Thymus (tissue), 11 donors: ENCODE measurements around the gene PDE9A. TPM values are rescaled to one million over a fixed set of nuclear protein-coding genes. Genes with fewer than 3 reads are reported as not detected.

Experiments
- DNase-seq, 9 donors: peaks; one replicate each; pipeline ENCODE4 v3.0.0-alpha.2; 2013; ENCODE audit warnings: low spot score in 9 of 9, low read depth in 6 of 9, missing footprints in 1 of 9
- H3K27ac ChIP-seq, 2 donors: one replicate each; pipeline ENCODE4 v1.5.1; 2013; ENCODE audit warnings: control low read depth in 1 of 2, low read depth in 1 of 2, low read length in 1 of 2, mild to moderate bottlenecking in 1 of 2, moderate library complexity in 1 of 2
- H3K27me3 ChIP-seq, 2 donors: one replicate each; pipeline ENCODE4 v1.5.1; 2013; ENCODE audit warnings: low read length in 1 of 2; ENCODE audit not compliant: control insufficient read depth in 2 of 2, insufficient read depth in 1 of 2
- H3K36me3 ChIP-seq, 2 donors: one replicate each; pipeline ENCODE4 v1.5.1; 2013; ENCODE audit warnings: low read length in 1 of 2, mild to moderate bottlenecking in 1 of 2, moderate library complexity in 1 of 2; ENCODE audit not compliant: control insufficient read depth in 2 of 2, insufficient read depth in 2 of 2
- H3K4me1 ChIP-seq, 2 donors: one replicate each; pipeline ENCODE4 v1.5.1; 2013; ENCODE audit warnings: low read length in 2 of 2; ENCODE audit not compliant: control insufficient read depth in 2 of 2, insufficient read depth in 2 of 2
- H3K4me3 ChIP-seq, 2 donors: one replicate each; pipeline ENCODE4 v1.5.1; 2013; ENCODE audit warnings: low read length in 2 of 2, control low read depth in 1 of 2, mild to moderate bottlenecking in 1 of 2
- H3K9me3 ChIP-seq, 2 donors: one replicate each; pipeline ENCODE4 v1.5.1; 2013; ENCODE audit warnings: low read length in 1 of 2, mild to moderate bottlenecking in 1 of 2; ENCODE audit not compliant: control insufficient read depth in 2 of 2, insufficient read depth in 1 of 2
- WGBS: extraction: QIAGEN DNeasy Blood & Tissue Kit; methylation state at CpG from one replicate; pipeline ENCODE4 v1.1.7; 2013; 5-methylcytosine and 5-hydroxymethylcytosine counted together
- polyA plus RNA-seq: library from polyadenylated mRNA; stranded (reverse); fragments of 200-250 nt; gene quantifications from one replicate; pipeline ENCODE4 v1.2.3, GENCODE V29; 2013
- total RNA-seq: library from RNA; stranded (reverse); fragments of 120-200 nt; gene quantifications from one replicate; pipeline ENCODE4 v1.2.4, GENCODE V29; 2013
- donor health status: healthy.

Gene PDE9A
- total and polyA plus RNA-seq, 2 donors, result 8.2 to 14.5 TPM

- Histone ChIP-seq H3K27me3 (peaks cover 0 to 6% of the 10 kb centered on the region in 2 donors), H3K9me3 (no peaks in the 10 kb centered on the region), H3K4me1 (peaks cover 0 to 15% of the 10 kb centered on the region in 2 donors), H3K27ac (no peak overlapping the region), H3K36me3 (no peaks in the 10 kb centered on the region), H3K4me3 (no peak overlapping the region)
- no peak for DNase-seq
- WGBS, result 88% methylated on average over 10 of the region's 10 CpGs
These were observed 16.7 kb upstream of the PDE9A start for GRCh38 chr21:42636520-42637266.

- 92% methylated on average over 36 of the region's 36 CpGs for WGBS
- Histone ChIP-seq H3K4me3 (no peak overlapping the region), H3K9me3 (no peaks in the 10 kb centered on the region), H3K27ac (no peak overlapping the region), H3K27me3 (peaks cover 0 to 9% of the 10 kb centered on the region in 2 donors), H3K4me1 (peaks cover 0 to 8% of the 10 kb centered on the region in 2 donors), H3K36me3 (no peaks in the 10 kb centered on the region)
- DNase-seq, result no peak
These were observed 16.0 kb upstream of the PDE9A start for GRCh38 chr21:42637267-42638041.

- H3K9me3 ChIP-seq, result no peaks in the 10 kb centered on the region
- H3K4me3 ChIP-seq, result no peak overlapping the region
- H3K36me3 ChIP-seq, result no peaks in the 10 kb centered on the region
- WGBS, result 71% methylated on average over 19 of the region's 19 CpGs
- peaks cover 0 to 9% of the 10 kb centered on the region in 2 donors for H3K27me3 ChIP-seq
- H3K4me1 ChIP-seq, result peaks cover 0 to 8% of the 10 kb centered on the region in 2 donors
- no peak overlapping the region for H3K27ac ChIP-seq
- no peak for DNase-seq
These were observed 15.1 kb upstream of the PDE9A start for GRCh38 chr21:42638266-42638863.

DNA sequence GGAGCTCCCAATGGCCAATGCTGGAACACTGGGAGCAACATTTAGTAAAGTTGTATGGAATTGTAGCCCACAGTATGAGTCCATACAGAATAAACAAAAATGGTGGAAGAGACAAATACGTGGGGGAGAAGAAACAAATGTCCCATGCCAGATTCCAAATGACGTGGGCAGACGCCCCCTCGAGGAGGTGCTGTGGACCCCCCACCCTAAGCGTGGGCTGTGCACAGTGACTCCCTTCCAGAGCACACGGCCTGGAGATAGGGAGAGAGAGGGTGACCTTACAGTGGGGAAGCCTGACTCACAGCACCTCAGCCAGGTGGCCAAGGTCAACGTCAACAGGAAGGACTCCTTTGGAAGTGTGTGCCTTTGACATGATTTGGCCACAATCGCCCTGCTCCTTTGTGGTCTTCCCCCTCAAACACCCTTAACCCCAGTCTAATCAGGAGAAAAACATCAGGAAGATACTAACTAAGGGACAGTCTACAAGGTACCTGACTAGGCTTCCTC, 13.7 kb upstream of the PDE9A start:
- peaks cover 0 to 12% of the 10 kb centered on the region in 2 donors for H3K4me1 ChIP-seq
- WGBS, result 95% methylated on average over 8 of the region's 8 CpGs

DNA sequence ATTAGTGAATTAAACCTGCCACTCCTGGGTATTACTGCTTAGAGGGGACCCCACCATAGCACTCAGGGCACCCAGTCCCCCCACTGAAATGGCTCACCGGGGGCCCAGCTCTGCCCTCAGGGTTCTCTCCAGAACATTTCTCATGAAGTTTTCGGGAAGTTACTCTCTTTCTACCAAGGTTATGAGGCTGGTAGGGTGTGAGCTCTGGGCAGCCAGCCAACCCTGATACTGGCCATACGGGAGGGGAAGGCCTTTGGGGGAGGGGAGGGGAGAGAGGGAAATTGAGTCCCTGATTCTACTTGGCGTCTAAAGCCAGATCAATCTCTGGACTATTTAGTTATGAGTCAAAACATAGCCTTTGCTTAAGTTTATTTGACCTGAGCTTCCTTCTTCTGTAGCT, 12.9 kb upstream of the PDE9A start:
- no peak overlapping the region for H3K27ac ChIP-seq

More for the DNA sequence above, 13.7 kb upstream of the PDE9A start:
- no peak overlapping the region for H3K4me3 ChIP-seq
- no peaks in the 10 kb centered on the region for H3K36me3 ChIP-seq
- H3K27me3 ChIP-seq, result peaks cover 0 to 9% of the 10 kb centered on the region in 2 donors
- no peaks in the 10 kb centered on the region for H3K9me3 ChIP-seq
- no peak for DNase-seq
- H3K27ac ChIP-seq, result no peak overlapping the region

GRCh38 chr21:42641311-42642218, 11.9 kb upstream of the PDE9A start:
- H3K27ac ChIP-seq, result no peak overlapping the region
- 89% methylated on average over 24 of the region's 24 CpGs for WGBS
- peaks cover 0 to 18% of the 10 kb centered on the region in 2 donors for H3K4me1 ChIP-seq
- no peak overlapping the region for H3K4me3 ChIP-seq
- peaks cover 0 to 9% of the 10 kb centered on the region in 2 donors for H3K27me3 ChIP-seq
- DNase-seq, result no peak
- H3K36me3 ChIP-seq, result no peaks in the 10 kb centered on the region
- H3K9me3 ChIP-seq, result no peaks in the 10 kb centered on the region

More for the DNA sequence above, 12.9 kb upstream of the PDE9A start:
- no peak for DNase-seq
- H3K27me3 ChIP-seq, result peaks cover 0 to 9% of the 10 kb centered on the region in 2 donors
- H3K4me1 ChIP-seq, result peaks cover 0 to 18% of the 10 kb centered on the region in 2 donors
- H3K4me3 ChIP-seq, result no peak overlapping the region
- 34% methylated on average over 4 of the region's 4 CpGs for WGBS
- H3K36me3 ChIP-seq, result no peaks in the 10 kb centered on the region
- H3K9me3 ChIP-seq, result no peaks in the 10 kb centered on the region

DNA sequence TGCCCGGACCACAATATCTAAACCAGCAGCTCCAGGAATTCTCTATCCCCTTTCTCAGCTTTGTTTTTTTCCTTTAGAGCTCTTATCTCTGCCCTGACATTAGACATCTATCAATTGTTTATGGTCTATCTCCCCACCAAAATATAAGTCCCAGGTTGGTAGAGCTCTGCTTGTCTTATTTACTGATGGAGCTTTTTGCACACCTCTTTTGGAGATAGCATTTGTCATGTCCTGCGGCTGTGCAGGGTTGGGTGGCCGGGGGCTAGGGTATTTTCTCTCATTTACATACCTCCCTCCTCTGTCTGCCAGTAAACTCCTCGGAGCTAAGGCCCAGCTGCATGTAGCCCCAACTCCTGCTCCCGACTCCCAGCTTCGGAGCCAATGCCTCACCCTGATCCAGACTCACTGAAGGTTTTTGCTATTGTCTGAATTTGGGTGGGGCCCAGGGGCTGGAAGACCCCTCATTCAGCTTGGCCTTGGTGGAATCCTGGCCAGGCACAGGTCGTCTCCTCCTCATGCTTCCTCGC, 11.1 kb upstream of the PDE9A start:
- H3K27ac ChIP-seq, result no peak overlapping the region
- H3K27me3 ChIP-seq, result peaks cover 0 to 9% of the 10 kb centered on the region in 2 donors
- DNase-seq, result no peak
- 71% methylated on average over 8 of the region's 8 CpGs for WGBS
- H3K9me3 ChIP-seq, result no peaks in the 10 kb centered on the region
- no peak overlapping the region for H3K4me3 ChIP-seq
- H3K4me1 ChIP-seq, result peaks cover 0 to 18% of the 10 kb centered on the region in 2 donors
- H3K36me3 ChIP-seq, result no peaks in the 10 kb centered on the region
